ENCODE data around the gene TMEM171. TPM values are rescaled to one million over a fixed set of nuclear protein-coding genes. Genes with fewer than 3 reads are reported as not detected.

Gene TMEM171
- total and polyA plus RNA-seq, 2 of the 8 experiments (the other 6 are each of a cell fraction or from before 2014, with no cell fraction given), result 1.0 to 2.2 TPM

DNA sequence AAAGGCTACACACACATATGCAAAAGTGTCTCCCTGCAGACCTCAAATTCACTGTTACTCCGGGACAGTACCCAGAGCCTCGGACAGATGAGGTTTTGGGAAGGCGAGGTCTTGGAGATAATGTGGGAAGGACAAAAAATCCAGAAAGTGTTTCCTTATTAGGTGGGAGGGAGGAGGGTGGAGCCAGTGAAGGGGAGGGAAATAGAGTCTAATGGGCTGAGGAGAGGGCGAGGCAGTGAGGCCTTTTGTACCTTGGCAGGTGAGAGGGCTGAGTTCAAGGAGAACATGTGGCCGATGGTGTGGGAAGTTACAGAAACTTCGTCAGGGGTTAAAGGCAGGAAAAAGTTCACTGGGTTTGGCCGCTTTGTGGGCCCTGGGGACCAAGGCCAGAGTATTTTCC is 30.5 kb downstream of the TMEM171 start:
- no peak overlapping the region for H3K56ac ChIP-seq (replicated peaks; ENCODE audit: insufficient read length, low read depth, low read length)
- no peak overlapping the region for H2BK5ac ChIP-seq (ENCODE audit: low read depth, low read length)
- no peaks in the 10 kb centered on the region for H4K20me1 ChIP-seq (replicated peaks in 1 of 2; ENCODE audit: control insufficient read depth in 1 of 2, insufficient read depth in 2 of 2, low read length in 2 of 2)
- no peaks in the 10 kb centered on the region for H3K79me1 ChIP-seq (ENCODE audit: low read depth, low read length)
- H3K23ac ChIP-seq (ENCODE audit: insufficient read length), result no peak overlapping the region
- ChIA-PET CTCF (ENCODE audit: partially characterized antibody) (interaction anchor here (1.1 to 3.6 kb wide), 7 partner anchors 14 to 67 kb away, joined by 3 to 39 read pairs (median 12); partner anchors contain the start of gene TMEM174), POLR2A (ENCODE audit: partially characterized antibody) (no interaction called here)
- H3K4me2 ChIP-seq (ENCODE audit: insufficient read depth in 1 of 2, low read depth in 2 of 2, low read length in 2 of 2), result no peak overlapping the region
- H3K18ac ChIP-seq (ENCODE audit: extremely low read depth, low read length), result no peak overlapping the region
- H2AK5ac ChIP-seq (ENCODE audit: low read depth, low read length), result no peak overlapping the region
- H3K23me2 ChIP-seq (ENCODE audit: low read depth, low read length), result no peaks in the 10 kb centered on the region
- H3K4me3 ChIP-seq (ENCODE audit: extremely low read depth in 1 of 4, insufficient read depth in 2 of 4, low read depth in 3 of 4, low read length in 4 of 4), result no peak overlapping the region
- H4K91ac ChIP-seq (replicated peaks; ENCODE audit: insufficient read length, low read length), result no peak overlapping the region
- no peak overlapping the region for H3K9ac ChIP-seq (replicated peaks in 1 of 4; ENCODE audit: extremely low read depth in 1 of 4, low read depth in 3 of 4, low read length in 3 of 4)
- FAIRE-seq (no peak), DNase-seq (ENCODE audit: low read depth in 1 of 2, low spot score in 2 of 2) (no peak)
- no peak overlapping the region for H3K4ac ChIP-seq (replicated peaks; ENCODE audit: insufficient read length, low read depth, low read length)
- H4K5ac ChIP-seq (ENCODE audit: insufficient read length, low read depth, low read length), result no peak overlapping the region
- no peak overlapping the region for H3K27ac ChIP-seq (ENCODE audit: low read depth, low read length)
- H4K8ac ChIP-seq (ENCODE audit: extremely low read depth, insufficient read depth, low read length), result no peak overlapping the region
- H3K9me3 ChIP-seq (ENCODE audit: insufficient read depth in 2 of 2, low read depth in 1 of 2, low read length in 1 of 2), result no peaks in the 10 kb centered on the region
- H2BK12ac ChIP-seq (ENCODE audit: low read depth, low read length), result no peak overlapping the region
- H2AFZ ChIP-seq (ENCODE audit: low read length), result peak overlapping the region; percentile 65; the same call in 1 of the 2 replicates
- WGBS, 2 experiments (ENCODE audit: extremely low coverage in 1 of 2, insufficient coverage in 1 of 2, insufficient read length in 1 of 2, insufficient replicate concordance in 2 of 2, low coverage in 1 of 2, low lambda C conversion rate in 2 of 2, missing lambda C conversion rate in 1 of 2), result 81% methylated on average over 7 of the region's 7 CpGs; no CpG with 5 or more reads in 1 of the 2 experiments
- no peak overlapping the region for H2BK120ac ChIP-seq (replicated peaks; ENCODE audit: low read depth, low read length)
- H3K14ac ChIP-seq (ENCODE audit: insufficient read length), result no peak overlapping the region
- H3K4me1 ChIP-seq (replicated peaks in 1 of 4; ENCODE audit: control insufficient read depth in 3 of 4, insufficient read depth in 4 of 4, low read length in 3 of 4), result peaks cover 0 to 2% (median under 1%) of the 10 kb centered on the region in 4 experiments; a peak in 1 of 7 replicates
- H2BK15ac ChIP-seq (ENCODE audit: low read length), result no peak overlapping the region
- no peaks in the 10 kb centered on the region for H3K36me3 ChIP-seq (ENCODE audit: control insufficient read depth in 2 of 4, insufficient read depth in 4 of 4, low read length in 3 of 4)
- no peak overlapping the region for H2BK20ac ChIP-seq (ENCODE audit: low read length)
- H3K27me3 ChIP-seq (replicated peaks in 1 of 4; ENCODE audit: control insufficient read depth in 3 of 4, extremely low read depth in 1 of 4, insufficient read depth in 3 of 4, low read length in 3 of 4), result no peaks in the 10 kb centered on the region
- no peaks in the 10 kb centered on the region for H3K79me2 ChIP-seq (ENCODE audit: control insufficient read depth in 1 of 2, insufficient read depth in 2 of 2, low read length in 2 of 2)
- TF ChIP-seq JUN (IDR thresholded peaks at IDR 0.05; ENCODE audit: low read depth, low read length) (no peak), CBX5 (IDR thresholded peaks at IDR 0.05; ENCODE audit: low read depth, low read length) (no peak)
